HG02885 (cell line): ENCODE measurements around the gene USP48.

Experiments used
- ATAC-seq: cut with Tn5 transposase; IDR thresholded peaks from one replicate; pipeline ENCODE4 v1.9.1; 2021; ENCODE audit warnings: mild to moderate bottlenecking; ENCODE audit not compliant: unreplicated experiment, poor library complexity

USP48 gene

DNA sequence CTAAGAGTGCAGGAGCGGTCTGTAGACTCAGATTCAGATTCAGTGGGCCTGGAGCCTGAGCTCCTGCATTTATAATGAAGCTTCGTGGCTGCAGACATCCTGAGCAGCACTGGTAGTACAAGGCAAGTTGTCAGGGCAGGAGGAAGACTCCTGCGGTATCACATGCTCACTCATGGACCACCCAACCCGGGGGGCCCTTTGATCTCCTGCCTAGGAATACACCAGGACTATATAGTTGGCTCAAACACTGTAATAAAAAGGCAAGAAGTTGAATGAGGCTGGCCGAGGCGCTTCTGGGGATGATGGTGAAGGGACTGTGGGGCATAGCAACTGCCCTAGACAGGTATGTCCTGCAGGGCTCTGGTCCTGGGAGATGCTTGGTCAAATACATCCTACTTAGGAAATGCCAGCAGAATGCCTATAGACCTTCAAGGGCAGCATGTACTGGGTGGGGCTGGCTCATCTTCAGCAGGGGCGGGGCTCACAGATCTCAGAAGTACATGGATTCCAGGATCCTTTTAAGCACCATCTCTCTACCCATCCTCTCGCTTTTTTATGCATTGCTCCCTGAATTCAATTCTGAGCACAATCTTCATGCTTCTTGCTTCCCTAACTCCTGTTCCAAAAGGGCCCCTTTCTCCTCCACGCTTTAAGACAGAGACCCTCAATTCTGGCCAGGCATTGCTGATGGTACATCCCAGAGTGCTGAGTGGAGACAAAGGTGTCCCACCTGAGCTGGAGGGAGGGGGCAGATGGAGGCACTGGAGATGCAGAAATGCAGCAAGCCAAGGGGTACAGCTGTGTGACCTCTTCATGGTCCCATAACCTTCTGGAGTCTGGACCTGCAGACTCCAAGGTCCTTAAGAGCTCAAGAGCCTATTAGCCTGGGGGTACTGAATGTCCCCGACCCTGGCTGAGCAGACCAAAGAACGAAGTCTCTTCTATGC is 111.7 kb downstream of the USP48 start:
- no peak for ATAC-seq

DNA sequence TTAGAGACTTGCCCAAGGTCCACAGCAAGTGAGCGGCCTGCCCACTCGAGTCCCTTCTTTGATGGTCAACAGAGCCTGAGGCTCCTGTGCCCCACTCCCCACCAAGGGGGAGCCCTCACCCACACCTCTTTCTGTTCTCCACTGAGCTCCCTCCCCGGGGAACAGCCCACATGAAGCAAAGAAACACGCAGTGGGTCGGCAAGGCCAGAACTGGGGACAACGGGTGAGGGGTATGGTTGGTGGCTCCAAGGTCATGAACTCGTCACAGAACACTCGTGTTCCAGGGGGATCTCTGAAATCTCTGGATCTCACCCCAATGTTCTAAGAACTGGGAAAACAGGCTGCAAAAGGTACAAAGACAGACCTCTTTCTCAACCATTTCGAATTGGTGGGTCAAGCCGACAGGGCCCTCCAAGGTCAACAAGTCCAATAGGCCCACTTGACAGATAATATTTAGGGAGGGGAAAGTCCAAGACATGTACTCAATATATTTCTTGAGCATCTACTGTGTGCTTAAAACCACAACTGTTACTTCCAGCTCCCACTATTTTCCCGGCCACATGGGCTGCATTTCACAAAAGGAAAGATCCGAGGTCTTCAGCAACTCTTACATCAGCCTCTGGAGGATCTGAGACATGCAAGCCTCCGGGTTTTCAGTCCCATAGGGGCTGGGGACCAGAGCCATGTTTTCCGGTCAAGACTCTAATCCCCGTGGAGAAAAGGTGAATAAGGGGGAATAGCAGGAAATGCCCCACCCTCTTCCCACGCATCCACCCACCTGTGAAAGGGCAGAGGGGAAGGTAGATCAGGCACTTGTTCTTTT is 112.7 kb downstream of the USP48 start:
- no peak for ATAC-seq

DNA sequence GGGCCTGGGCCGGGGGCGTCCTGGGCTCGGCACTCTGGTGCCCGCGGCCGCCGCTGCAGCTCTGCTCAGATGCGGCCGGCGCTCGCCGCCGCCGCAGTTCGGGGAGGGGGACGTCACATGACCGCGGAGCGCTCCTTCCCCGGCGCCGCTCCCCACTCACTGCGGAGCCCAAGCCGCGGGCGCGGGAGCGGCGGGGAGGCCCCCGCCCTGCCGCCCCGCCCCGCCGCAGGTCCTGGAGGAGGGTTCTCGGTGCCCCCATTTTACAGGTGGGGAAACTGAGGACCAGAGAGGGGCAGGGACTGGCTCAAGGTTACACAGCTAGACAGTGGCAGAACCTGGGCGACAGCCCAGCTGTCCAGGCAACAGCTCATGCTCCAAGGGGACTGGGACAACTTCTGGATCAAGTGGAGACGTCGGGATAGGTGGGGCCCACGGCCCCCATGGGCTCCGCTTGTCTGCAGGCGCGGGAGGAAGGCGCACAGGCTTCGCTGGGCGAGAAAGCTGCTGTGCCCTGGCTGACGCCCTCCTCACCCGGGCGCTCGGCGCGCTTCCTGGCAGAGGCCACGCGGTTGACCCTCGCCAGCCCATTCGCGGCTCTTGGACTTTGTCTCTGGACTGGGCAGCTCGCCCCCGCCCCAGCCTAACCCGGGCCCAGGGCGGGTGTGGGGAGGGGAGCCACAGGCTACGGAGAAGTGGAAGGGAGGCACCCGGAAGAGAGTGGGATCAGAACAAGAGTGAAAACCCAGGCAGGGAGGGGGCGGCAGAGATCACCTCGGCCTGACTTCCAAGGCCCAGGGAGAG is 113.5 kb downstream of the USP48 start, which contains the start of gene RAP1GAP:
Gene RAP1GAP, minus strand, starts transcription at position 100 of the 801 bp plus-strand sequence. CDS start 49,325 bp downstream, outside the sequence.
- no peak for ATAC-seq

DNA sequence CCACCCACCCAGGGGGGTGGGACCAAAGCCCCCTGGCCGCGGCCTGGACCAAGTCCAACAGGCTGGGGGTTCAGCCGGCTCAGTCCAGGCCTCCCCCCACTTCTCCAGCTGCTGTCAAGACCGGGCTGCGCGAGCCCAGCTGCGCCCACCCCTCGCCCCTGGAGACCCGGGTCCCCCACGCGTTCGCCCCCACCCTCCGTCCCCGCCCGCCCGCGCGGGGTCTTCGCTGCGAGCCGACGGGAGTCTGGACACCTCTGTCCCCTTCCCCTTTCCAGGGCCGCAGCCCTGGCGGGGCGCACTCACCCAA is 114.0 kb downstream of the USP48 start:
- ATAC-seq, result no peak

DNA sequence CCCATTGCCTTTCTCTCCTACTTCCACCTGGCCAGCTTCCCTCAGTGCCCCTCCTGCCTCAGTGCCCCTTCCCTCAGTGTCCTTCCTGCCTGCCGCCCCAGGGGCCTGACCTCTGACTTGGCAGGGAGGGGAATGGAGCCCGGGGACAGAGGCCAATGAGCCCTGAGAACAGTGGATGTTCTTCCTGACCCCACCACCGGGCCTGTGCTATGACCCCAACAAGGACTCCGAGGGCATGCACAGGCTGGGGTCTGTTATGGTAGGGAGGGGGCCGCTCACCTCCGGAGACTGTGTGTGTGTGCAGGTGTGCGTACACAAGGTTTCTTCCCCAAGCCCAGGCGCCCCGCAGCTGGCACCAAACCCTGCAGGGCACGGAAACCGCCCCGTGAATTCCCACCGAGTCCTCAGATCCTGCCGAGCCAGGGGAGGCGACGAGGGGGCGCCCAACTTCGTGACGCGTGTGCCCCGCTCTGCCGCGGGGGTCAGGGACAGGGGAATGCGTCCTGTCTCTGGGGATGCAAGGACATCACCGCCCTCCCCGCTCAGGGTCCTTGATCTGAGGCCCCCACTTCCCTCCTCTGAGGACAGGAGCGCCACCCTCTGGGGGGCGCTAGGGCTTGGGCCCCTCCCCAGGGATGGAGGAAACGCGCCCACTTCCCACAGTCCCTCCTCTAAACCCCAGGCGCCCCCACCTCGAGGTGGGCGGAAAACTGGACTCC is 114.6 kb downstream of the USP48 start:
- no peak for ATAC-seq

DNA sequence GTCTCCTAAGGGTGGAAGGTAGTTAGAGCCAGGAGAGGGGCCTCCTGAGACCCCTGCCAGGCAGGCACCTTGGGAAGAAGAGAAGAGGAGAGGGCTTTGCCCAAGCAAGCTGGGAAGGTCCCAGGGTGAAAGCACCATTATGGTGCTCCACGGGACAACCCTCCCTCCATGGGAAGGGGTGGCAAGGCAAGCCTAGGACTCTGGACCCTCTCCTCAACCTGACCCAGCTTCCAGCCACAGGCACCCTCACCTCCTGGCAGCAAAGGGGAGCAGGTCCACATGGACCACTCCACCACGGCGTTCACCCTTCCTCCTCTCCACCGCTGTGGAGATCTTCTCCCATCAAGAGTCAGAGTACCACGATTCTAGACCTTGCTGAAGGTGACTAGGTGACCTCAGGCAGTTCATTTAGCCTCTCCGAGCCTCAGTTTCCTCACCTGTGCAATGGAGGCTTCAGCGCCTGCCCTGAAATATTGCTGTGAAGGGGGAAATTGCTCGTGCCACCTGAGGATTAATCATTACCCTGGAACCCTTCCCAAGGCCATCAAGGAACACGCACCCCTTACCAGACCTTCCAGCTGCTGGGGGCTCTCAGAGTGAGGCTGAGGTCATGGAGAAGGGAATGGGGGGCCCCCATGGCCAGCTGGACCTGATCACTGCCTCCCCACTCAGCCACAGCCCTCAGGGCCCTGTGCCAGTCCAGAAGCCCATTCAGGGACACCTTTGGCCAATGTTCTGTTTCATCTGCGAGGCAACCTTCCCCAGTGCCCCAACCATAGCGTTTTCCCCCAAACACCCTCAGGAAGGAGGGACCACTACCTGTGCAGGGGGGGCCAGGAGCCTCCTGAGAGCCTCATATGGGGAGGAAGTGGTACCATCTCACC is 115.4 kb downstream of the USP48 start:
- ATAC-seq, result no peak

DNA sequence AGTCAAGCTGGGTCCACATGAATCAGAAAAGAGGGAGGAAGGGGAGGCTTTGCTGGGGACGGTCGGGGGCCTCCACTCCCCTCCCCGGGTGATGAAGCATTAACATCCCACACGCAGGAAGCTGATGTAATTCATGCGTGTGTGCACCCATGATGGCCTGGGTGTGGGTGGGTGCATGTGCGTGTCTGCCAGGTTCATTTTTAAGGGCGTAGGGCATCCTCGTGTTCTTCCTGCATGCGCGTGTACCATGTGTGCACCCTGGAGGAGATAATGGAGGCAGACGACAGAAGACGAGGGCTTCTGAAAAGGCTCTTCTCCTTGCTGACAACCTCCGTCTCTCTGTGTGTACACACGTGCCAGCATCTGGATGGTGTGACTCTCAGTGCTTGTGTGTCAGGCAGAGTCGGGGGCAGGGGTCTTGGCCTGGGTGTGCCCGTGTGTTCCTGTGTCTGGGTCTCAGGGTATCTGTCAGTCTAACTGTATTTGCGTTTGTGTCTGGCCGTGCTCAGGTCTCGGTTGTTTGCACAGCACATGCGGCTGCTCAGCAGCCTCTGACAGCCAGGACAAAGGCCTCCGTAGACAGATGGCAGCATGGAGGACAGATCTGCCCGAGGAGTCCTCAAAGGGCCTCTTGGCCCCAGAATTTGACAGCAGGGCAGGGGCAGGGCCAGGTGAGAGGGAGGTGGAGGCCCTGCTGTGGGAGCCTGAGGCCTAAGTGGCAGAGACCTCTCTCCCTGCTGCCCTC is 116.2 kb downstream of the USP48 start:
- ATAC-seq, result no peak

DNA sequence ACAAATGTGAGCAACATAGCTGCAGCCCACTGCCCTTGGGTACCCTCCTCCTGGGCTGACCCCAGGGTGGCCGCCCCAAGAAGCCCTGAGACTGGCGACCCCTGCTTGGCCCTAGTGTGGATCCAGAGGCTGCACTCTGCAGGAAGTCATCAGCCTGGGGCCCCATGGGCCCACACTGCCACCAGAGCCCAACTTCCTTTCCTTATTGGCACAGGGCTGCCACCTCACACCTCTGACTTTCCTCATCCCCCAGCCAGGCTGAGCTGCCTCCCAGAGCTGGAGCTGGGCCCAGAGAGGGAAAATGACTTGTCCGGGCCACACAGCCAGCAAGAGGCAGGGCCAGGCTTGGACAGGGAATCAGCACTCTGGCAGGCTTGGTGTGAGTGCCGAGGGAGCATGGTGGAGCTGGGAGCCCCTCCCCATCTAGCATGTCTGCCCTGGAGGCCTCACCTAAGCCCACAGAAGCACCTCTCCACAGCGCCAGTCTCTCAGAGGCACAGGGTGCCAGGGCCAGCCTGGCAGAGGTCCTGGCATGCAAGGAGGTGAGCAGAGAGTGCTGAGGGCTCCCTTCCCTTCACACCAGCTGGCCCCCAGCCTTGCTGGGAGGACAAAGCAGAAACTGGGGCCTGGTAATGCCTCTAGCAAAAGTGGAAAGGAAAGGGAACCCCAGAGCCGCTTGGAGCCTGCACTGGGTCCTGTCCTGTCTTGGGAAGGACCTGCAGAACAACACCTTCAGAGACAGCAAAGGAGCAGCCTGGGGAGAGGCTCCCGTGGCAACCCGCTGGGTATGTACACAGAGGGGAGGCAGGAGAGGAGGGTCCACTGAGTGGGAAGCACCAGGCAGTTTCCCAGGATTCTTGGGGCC is 117.0 kb downstream of the USP48 start:
- ATAC-seq, result no peak

DNA sequence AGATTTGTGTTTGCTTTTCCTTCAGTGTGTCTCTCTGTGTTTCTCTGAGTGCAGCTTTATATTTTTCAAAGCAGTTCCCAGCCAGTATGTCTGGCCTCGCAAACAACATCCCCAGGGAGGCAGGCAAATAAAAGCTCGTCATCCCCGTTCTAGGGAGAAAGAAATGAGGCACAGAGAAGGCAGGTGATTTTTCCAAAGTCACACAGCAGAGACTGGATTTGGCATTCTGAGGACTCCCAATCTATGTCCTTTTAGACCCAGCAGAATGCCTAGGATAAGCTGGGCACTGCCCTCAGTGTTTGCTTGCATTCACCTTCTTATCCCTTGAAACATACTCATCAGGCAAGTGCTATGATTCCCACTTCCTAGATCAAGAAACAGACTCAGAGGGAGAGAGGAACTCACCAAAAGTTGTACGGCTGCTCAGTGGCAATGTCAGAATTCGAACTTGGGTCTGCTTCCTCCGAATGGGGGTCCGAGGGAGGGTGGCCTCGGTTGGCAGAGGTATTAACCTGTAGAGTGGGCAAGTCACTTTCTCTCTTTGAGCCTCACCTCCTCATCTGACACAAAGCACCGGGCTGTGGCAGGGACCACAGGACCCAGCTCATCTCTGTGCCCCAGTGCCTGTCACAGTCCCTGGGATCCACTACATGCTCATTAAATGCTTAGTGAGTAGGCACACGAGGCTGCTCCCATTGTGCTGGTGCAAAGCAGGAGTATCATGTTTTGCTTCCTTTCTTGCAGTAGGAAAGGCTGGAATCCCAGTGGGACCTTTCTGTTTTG is 118.0 kb downstream of the USP48 start:
- ATAC-seq, result no peak

DNA sequence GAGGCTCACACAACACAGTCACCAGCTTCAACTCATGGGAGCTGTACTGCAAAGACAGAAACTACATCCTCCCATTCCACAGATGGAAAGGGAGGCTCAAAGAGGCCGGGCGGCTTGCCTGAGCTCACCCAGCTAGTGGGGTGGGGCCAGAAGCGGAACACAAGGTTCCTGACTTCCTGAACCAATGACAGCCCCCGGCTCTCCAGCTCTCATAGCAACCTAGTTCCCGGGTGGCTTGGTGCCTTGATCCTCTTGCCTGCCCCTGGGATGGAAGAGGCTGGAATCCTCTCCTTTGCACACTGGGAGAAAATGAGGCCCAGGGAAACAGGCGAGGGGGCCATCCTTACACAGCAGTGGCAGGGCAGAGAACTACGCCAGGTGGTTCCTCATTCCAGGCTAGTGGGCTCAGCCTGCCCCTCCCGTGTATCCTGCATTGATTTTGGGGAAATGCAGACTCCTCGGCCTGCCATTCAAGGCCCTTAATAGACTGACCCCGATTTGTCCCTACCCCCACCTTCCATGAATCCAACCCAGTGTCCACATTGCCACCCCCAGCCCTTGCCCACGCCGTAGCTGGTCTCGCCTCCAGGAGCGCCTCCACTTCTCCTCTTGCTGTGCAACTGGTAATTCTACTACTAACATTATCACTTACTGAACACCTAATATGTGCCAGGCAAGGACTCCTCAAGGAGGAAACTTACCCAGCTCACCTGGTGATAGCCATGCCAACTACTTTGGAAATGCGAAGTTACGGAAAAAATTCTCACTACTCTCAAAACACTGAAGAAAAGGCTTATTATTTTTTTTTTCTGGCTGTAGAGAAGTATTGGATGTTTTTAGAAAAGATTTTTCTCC is 118.8 kb downstream of the USP48 start:
- no peak for ATAC-seq

DNA sequence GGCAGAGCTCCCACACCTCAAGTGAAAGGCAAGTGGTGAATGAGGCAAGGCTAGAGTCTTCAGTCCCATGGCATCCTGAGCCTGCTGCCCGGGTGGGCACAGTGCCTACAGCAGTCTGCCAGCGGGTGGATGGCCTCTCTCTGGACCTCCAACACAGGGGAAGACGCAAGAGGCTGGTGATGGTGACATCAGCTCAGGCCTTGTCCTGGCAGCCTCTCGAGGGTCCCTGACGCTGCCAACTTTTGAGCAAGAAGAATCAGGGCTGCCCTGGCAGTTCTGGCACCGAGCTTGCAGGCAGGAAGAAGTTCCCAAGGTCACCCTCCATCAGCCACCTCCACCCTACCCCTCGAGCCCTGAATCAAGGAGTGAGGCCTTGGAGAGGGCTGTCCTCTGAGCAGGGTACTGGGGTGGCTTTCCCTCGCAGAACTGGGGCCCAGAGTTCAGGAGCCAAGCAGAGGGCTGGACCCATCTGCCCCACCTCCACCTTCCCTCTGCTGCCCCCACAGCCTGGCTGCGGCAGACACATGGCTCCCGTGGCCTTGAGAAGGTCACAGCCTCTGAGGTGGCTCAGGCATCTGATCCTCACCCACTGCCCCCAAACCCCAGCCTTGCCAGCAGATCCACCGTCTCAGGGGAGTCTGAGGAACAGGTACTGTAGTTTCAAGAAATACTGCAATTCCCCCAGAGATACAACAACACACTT is 119.5 kb downstream of the USP48 start:
- no peak for ATAC-seq

DNA sequence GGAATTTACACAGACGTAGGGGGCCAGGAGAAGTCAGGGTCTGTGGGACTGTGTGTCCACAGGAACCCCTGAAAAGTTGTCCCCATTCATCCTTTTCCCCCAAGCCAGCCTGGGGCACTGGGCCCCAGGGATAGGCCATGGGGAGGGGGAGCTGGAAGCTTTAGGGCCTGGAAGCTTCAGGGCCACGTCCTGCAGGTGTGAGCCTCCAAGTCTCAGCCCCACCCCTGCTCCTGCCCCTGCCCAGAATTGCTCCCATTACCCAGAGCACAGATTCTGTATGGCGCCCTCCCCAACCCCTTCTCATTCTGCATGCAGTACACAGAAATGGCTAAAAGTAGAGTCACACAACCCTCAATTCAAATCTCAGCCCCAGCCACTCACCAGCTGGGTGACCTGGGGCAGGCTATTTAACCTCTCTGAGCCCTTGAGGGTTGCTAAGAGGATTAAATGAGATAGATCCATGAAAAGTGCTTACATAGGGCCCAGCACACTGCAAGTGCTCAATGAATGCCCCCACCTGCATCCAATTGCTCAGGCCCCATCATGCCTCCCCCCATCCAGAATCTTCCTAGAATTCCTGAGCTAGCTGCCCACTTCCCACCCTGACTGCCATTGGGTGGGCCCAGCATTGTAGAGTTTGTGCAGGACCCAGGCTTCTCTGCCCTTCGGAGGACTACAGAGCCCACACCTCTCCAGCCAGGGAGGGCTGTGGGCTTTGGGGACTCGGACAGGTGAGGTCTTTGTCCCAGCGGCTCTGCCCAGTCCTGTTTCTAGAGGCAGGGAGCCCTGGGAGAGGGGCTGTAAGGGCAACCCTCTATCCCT is 120.3 kb downstream of the USP48 start:
- no peak for ATAC-seq

DNA sequence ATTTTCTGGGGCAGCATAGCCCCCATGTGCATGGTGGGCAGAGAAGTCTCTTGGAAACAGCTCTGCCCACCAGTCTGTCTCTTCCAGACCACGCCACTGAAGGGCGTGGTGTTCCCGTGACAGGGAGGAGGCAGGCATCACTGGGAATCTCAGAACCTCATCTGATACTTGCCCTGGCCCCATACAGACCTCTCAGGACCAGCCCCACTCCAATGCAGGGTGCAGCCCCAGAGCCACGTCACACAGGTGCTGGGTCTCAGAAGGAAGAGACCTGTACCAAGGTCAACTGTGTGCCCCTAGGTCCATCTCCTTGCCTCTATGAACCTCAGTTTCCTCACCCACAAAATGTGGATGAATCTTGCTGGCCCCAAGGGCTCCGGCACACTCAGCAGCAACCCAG is 121.1 kb downstream of the USP48 start:
- no peak for ATAC-seq

DNA sequence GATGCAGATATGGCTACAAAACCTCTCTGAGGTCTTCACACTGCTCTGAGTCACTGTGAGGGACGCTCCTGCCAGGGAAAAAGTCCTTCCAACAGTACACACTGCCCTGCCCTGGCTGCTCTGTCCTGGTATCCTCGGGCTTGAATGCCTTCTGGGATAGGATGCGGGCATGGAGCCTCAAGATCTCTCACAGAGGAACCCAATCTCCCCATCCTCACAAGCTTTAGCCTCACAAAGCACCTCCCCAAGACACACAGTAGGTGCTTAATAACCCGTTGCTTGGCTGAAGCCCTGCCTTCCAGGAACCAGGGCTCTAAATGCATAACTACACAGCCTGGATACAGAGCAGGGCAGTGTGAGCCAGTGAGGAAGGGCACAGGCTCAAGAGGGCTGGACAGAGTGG is 123.0 kb downstream of the USP48 start:
- ATAC-seq, result no peak
